Measurements from ENCODE around the gene NET1.

DNA sequence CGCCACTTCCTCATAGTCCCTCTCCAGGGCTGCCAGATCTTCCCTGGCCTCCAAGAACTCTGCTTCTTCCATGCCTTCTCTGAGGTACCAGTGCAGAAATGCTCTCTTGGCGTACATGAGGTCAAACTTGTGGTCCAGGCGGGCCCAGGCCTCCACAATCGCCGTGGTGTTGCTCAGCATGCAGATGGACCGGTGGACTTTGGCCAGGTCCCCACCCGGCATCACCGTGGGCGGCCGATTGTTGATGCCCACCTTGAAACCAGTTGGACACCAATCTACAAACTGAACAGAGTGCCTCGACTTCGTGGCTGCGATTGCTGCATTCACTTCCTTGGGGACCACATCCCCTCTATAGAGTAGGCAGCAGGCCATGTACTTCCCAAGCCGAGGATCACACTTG lies 18.8 kb upstream of the NET1 start:
- TF ChIP-seq, protein P1, sequence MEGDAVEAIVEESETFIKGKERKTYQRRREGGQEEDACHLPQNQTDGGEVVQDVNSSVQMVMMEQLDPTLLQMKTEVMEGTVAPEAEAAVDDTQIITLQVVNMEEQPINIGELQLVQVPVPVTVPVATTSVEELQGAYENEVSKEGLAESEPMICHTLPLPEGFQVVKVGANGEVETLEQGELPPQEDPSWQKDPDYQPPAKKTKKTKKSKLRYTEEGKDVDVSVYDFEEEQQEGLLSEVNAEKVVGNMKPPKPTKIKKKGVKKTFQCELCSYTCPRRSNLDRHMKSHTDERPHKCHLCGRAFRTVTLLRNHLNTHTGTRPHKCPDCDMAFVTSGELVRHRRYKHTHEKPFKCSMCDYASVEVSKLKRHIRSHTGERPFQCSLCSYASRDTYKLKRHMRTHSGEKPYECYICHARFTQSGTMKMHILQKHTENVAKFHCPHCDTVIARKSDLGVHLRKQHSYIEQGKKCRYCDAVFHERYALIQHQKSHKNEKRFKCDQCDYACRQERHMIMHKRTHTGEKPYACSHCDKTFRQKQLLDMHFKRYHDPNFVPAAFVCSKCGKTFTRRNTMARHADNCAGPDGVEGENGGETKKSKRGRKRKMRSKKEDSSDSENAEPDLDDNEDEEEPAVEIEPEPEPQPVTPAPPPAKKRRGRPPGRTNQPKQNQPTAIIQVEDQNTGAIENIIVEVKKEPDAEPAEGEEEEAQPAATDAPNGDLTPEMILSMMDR (IDR thresholded peaks at IDR 0.05), result no peak
- no peak for TF ChIP-seq POLR2A (IDR thresholded peaks at IDR 0.05)
